ENCODE results near the gene ARSG.
"Not testable (repeated sequence)": the region's sequence is repeated elsewhere in the genome, so short reads cannot be mapped to it uniquely, and the experiment has no call there.

Gene ARSG

GRCh38 chr17:68290955-68291835 is at the start of gene ARSG, which contains the start of gene SLC16A6:
Gene ARSG (plus strand): TSS chr17:68291495. CDS start chr17:68307494, 15,999 bp downstream.
Gene SLC16A6 (minus strand): TSS chr17:68291127. CDS start chr17:68278320, 12,807 bp downstream.
- peak; percentile 78 for DNase-seq

- DNase-seq, result no peak
These were observed 44.8 kb upstream of the ARSG start for GRCh38 chr17:68246271-68247028.

GRCh38 chr17:68247445-68248198 is 43.7 kb upstream of the ARSG start, which contains the start of gene AMZ2:
Gene AMZ2 (plus strand): TSS chr17:68248043. CDS start chr17:68250188, 2,145 bp downstream.
- DNase-seq, result peak; percentile 95

GRCh38 chr17:68248199-68248825 is 43.0 kb upstream of the ARSG start:
- DNase-seq, result peak; percentile 68

GRCh38 chr17:68248891-68249290 is 42.4 kb upstream of the ARSG start:
- peak; percentile 42 for DNase-seq

- peak; percentile 81 for DNase-seq
These were observed 41.9 kb upstream of the ARSG start for GRCh38 chr17:68249354-68249765.

GRCh38 chr17:68253426-68253825 is 37.9 kb upstream of the ARSG start:
- DNase-seq, result not testable (repeated sequence)

GRCh38 chr17:68255151-68255550 is 36.1 kb upstream of the ARSG start:
- DNase-seq, result no peak

GRCh38 chr17:68255731-68256538 is 35.4 kb upstream of the ARSG start:
- DNase-seq, result peak; percentile 87

GRCh38 chr17:68256701-68257100 is 34.6 kb upstream of the ARSG start:
- DNase-seq, result not testable (repeated sequence)

- no peak for DNase-seq
These were observed 33.4 kb upstream of the ARSG start for GRCh38 chr17:68257934-68258333.

GRCh38 chr17:68258890-68259647 is 32.2 kb upstream of the ARSG start:
- DNase-seq, result not testable (repeated sequence)

GRCh38 chr17:68259648-68259951 is 31.7 kb upstream of the ARSG start:
- not testable (repeated sequence) for DNase-seq

GRCh38 chr17:68260051-68260762 is 31.1 kb upstream of the ARSG start:
- no peak for DNase-seq

GRCh38 chr17:68262467-68262866 is 28.8 kb upstream of the ARSG start:
- not testable (repeated sequence) for DNase-seq

- peak; percentile 82 for DNase-seq
These were observed 28.1 kb upstream of the ARSG start for GRCh38 chr17:68263101-68263681.

GRCh38 chr17:68265833-68266232 is 25.5 kb upstream of the ARSG start:
- not testable (repeated sequence) for DNase-seq

GRCh38 chr17:68273722-68274121 is 17.6 kb upstream of the ARSG start:
- no peak for DNase-seq

GRCh38 chr17:68276339-68276738 is 15.0 kb upstream of the ARSG start:
- DNase-seq, result not testable (repeated sequence)

GRCh38 chr17:68277807-68278206 is 13.5 kb upstream of the ARSG start:
- no peak for DNase-seq
